Neural cell (in vitro differentiated cells): ENCODE measurements around the gene PROK1. TPM values are rescaled to one million over a fixed set of nuclear protein-coding genes. Genes with fewer than 3 reads are reported as not detected.

Experiments
- H2AFZ ChIP-seq: fragments of 200-600, 300-800 bp; sonication (generic), shearing (Covaris generic); 2 replicates; pipeline ENCODE4 v1.6.0; 2014; ENCODE audit warnings: low read depth, mild to moderate bottlenecking, antibody characterized with exemption, low read length, moderate library complexity
- H3F3A ChIP-seq: fragments of 200-600 bp; shearing (Covaris generic); 2 replicates; pipeline ENCODE4 v1.6.1; 2016; ENCODE audit warnings: mild to moderate bottlenecking, moderate library complexity, mixed read lengths, antibody characterized with exemption, low read length; ENCODE audit not compliant: insufficient read depth, poor library complexity, severe bottlenecking
- H3K27ac ChIP-seq: fragments of 200-600, 300-800 bp; sonication (generic), shearing (Covaris generic); 2 replicates; pipeline ENCODE4 v1.5.1; 2014; ENCODE audit warnings: mild to moderate bottlenecking, low read length, moderate library complexity
- H3K27me3 ChIP-seq: fragments of 300-800, 200-600 bp; sonication (generic), shearing (Covaris generic); 2 replicates; pipeline ENCODE4 v1.6.0; 2014; ENCODE audit warnings: mild to moderate bottlenecking, low read depth, low read length, moderate library complexity; ENCODE audit not compliant: insufficient read depth
- H3K36me3 ChIP-seq: fragments of 300-800, 200-600 bp; sonication (generic), shearing (Covaris generic); 2 replicates; pipeline ENCODE4 v1.5.1; 2014; ENCODE audit warnings: mild to moderate bottlenecking, antibody characterized with exemption, low read length, moderate library complexity; ENCODE audit not compliant: insufficient read depth
- H3K4me2 ChIP-seq: fragments of 300-800, 200-600 bp; sonication (generic), shearing (Covaris generic); 2 replicates; pipeline ENCODE4 v1.6.0; 2014; ENCODE audit warnings: mild to moderate bottlenecking, low read length
- H3K4me3 ChIP-seq: fragments of 300-800, 200-600 bp; sonication (generic), shearing (Covaris generic); 2 replicates; pipeline ENCODE4 v1.5.1; 2014; ENCODE audit warnings: mild to moderate bottlenecking, low read length, moderate library complexity
- H3K79me2 ChIP-seq: fragments of 200-600 bp; shearing (Covaris generic); replicated peaks from 2 replicates; pipeline ENCODE4 v1.6.0; 2014; ENCODE audit warnings: mild to moderate bottlenecking, low read length, moderate library complexity; ENCODE audit not compliant: insufficient read depth
- H3K9ac ChIP-seq: fragments of 300-800, 200-600 bp; sonication (generic), shearing (Covaris generic); 2 replicates; pipeline ENCODE4 v1.6.1; 2016; ENCODE audit warnings: mild to moderate bottlenecking, low read length, mixed read lengths
- H3K9me2 ChIP-seq: fragments of 200-600 bp; shearing (Covaris generic); 2 replicates; pipeline ENCODE4 v1.6.1; 2016; ENCODE audit warnings: mild to moderate bottlenecking, low read length, mixed read lengths; ENCODE audit not compliant: insufficient read depth
- H3K9me3 ChIP-seq: fragments of 200-600, 300-800 bp; sonication (generic), shearing (Covaris generic); 2 replicates; pipeline ENCODE4 v1.6.1; 2016; ENCODE audit warnings: mild to moderate bottlenecking, mixed run types, low read length, moderate library complexity, mixed read lengths
- H4K20me1 ChIP-seq: fragments of 200-600 bp; shearing (Covaris generic); 2 replicates; pipeline ENCODE4 v1.6.1; 2016; ENCODE audit warnings: mild to moderate bottlenecking, mixed run types; ENCODE audit not compliant: insufficient read depth
- EP300 ChIP-seq: fragments of 450-650 bp; conservative IDR thresholded peaks from 2 replicates; pipeline ENCODE4 v1.6.1; 2014; ENCODE audit warnings: antibody characterized with exemption, mild to moderate bottlenecking, moderate library complexity; ENCODE audit not compliant: poor library complexity, severe bottlenecking
- EZH2 ChIP-seq: fragments of 200-600, 300-800 bp; shearing (Covaris generic), sonication (generic); IDR thresholded peaks from 2 replicates; pipeline ENCODE4 v1.6.1; 2014; ENCODE audit warnings: antibody characterized with exemption, low read length, borderline replicate concordance, mild to moderate bottlenecking; ENCODE audit not compliant: insufficient read depth, poor library complexity, severe bottlenecking
- MXI1 ChIP-seq: fragments of 450-650 bp; conservative IDR thresholded peaks from 2 replicates; pipeline ENCODE4 v1.6.1; 2014; ENCODE audit warnings: antibody characterized with exemption, mild to moderate bottlenecking; ENCODE audit not compliant: poor library complexity, severe bottlenecking
- POLR2AphosphoS5 ChIP-seq: IDR thresholded peaks from 2 replicates; pipeline ENCODE4 v1.6.1; 2012
- RAD21 ChIP-seq: fragments of 450-650 bp; conservative IDR thresholded peaks from 2 replicates; pipeline ENCODE4 v1.6.1; 2014; ENCODE audit warnings: antibody characterized with exemption, mild to moderate bottlenecking, moderate library complexity
- SMC3 ChIP-seq: fragments of 450-650 bp; conservative IDR thresholded peaks from 2 replicates; pipeline ENCODE4 v1.6.1; 2014; ENCODE audit warnings: antibody characterized with exemption, mild to moderate bottlenecking, moderate library complexity; ENCODE audit not compliant: poor library complexity
- TAF1 ChIP-seq: IDR thresholded peaks from 2 replicates; pipeline ENCODE4 v1.6.1; 2012; ENCODE audit warnings: low read depth
- polyA plus RNA-seq: library from polyadenylated mRNA; depleted of rRNA; stranded (reverse); fragments of >200 nt; gene quantifications from 2 replicates; pipeline ENCODE4 v1.2.3, GENCODE V29; 2014
- TF ChIP-seq, protein P1 (sequence below): fragments of 450-650 bp; IDR thresholded peaks from 2 replicates; pipeline ENCODE4 v1.5.1; 2014; ENCODE audit warnings: antibody characterized with exemption, mild to moderate bottlenecking, moderate library complexity; ENCODE audit not compliant: poor library complexity, severe bottlenecking
- TF ChIP-seq, protein P2 (sequence below): IDR thresholded peaks from 2 replicates; pipeline ENCODE4 v1.6.1; 2012; ENCODE audit warnings: borderline replicate concordance

The PROK1 gene
- polyA plus RNA-seq, 1 donor from 2014 or later: 0.54 TPM

DNA sequence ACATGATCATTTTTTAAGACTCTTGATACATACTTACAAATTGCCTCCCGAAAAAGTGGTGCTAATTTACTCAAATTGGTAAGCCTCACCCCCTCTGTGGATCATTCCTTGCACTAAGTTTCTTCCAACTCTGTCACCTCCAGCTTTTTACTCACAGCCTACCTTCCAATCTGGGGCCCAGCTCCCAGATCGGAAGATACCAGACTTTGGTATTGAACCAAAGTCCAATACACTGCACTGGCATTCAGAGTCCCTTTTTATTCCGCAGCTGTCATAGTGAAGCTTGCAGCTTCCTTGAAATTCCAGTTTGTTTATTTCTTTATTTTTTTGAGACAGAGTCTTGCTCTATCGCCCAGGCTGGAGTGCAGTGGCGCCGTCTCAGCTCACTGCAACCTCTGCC lies 41.6 kb upstream of the PROK1 start:
- TF ChIP-seq EP300 (no peak), MXI1 (no peak), POLR2AphosphoS5 (no peak)
- TF ChIP-seq, protein P1, sequence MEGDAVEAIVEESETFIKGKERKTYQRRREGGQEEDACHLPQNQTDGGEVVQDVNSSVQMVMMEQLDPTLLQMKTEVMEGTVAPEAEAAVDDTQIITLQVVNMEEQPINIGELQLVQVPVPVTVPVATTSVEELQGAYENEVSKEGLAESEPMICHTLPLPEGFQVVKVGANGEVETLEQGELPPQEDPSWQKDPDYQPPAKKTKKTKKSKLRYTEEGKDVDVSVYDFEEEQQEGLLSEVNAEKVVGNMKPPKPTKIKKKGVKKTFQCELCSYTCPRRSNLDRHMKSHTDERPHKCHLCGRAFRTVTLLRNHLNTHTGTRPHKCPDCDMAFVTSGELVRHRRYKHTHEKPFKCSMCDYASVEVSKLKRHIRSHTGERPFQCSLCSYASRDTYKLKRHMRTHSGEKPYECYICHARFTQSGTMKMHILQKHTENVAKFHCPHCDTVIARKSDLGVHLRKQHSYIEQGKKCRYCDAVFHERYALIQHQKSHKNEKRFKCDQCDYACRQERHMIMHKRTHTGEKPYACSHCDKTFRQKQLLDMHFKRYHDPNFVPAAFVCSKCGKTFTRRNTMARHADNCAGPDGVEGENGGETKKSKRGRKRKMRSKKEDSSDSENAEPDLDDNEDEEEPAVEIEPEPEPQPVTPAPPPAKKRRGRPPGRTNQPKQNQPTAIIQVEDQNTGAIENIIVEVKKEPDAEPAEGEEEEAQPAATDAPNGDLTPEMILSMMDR: no peak
- Histone ChIP-seq H3K9ac (no peak overlapping the region), H3K9me3 (no peaks in the 10 kb centered on the region), H3K9me2 (no peaks in the 10 kb centered on the region), H4K20me1 (no peaks in the 10 kb centered on the region), H3K79me2 (peaks cover 13% of the 10 kb centered on the region), H3F3A (no peaks in the 10 kb centered on the region), H3K27ac (no peak overlapping the region), H3K36me3 (no peaks in the 10 kb centered on the region), H3K4me2 (no peak overlapping the region), H3K27me3 (no peaks in the 10 kb centered on the region), H2AFZ (no peak overlapping the region), H3K4me3 (no peak overlapping the region)

DNA sequence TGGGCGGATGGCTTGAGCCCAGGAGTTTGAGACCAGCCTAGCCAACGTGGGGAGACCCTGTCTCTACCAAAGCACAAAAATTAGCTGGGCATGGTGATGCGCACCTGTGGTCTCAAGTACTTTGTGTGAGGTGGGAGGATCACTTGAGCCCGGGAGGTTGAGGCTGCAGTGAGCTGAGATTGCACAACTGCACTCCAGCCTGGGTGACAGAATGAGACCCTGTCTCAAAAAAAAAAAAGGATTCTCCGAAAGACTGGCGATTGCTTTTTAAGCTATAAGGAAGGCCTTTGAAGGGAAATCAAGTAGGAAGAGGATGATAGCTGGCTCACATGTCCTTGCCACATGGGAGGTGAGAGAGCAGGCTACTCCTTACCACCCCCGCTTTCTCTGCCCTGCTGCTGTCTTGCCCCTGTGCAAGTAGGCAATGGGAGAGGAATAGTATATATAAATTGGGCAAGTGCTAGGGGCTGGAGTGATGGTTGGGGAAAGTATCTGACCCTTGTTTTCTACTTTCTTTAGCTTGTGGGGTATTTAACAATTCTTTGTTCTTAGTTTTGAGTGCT lies 39.7 kb upstream of the PROK1 start:
- H3K27me3 ChIP-seq: no peaks in the 10 kb centered on the region
- no peak overlapping the region for H3K27ac ChIP-seq
- no peak overlapping the region for H2AFZ ChIP-seq
- H3K4me2 ChIP-seq: no peak overlapping the region
- H3K9me3 ChIP-seq: no peaks in the 10 kb centered on the region
- no peak overlapping the region for H3K9ac ChIP-seq
- TF ChIP-seq MXI1 (no peak), SMC3 (no peak), EP300 (no peak), TAF1 (no peak), RAD21 (no peak), EZH2 (no peak), POLR2AphosphoS5 (no peak)
- TF ChIP-seq, protein P1: no peak
- TF ChIP-seq, protein P2, sequence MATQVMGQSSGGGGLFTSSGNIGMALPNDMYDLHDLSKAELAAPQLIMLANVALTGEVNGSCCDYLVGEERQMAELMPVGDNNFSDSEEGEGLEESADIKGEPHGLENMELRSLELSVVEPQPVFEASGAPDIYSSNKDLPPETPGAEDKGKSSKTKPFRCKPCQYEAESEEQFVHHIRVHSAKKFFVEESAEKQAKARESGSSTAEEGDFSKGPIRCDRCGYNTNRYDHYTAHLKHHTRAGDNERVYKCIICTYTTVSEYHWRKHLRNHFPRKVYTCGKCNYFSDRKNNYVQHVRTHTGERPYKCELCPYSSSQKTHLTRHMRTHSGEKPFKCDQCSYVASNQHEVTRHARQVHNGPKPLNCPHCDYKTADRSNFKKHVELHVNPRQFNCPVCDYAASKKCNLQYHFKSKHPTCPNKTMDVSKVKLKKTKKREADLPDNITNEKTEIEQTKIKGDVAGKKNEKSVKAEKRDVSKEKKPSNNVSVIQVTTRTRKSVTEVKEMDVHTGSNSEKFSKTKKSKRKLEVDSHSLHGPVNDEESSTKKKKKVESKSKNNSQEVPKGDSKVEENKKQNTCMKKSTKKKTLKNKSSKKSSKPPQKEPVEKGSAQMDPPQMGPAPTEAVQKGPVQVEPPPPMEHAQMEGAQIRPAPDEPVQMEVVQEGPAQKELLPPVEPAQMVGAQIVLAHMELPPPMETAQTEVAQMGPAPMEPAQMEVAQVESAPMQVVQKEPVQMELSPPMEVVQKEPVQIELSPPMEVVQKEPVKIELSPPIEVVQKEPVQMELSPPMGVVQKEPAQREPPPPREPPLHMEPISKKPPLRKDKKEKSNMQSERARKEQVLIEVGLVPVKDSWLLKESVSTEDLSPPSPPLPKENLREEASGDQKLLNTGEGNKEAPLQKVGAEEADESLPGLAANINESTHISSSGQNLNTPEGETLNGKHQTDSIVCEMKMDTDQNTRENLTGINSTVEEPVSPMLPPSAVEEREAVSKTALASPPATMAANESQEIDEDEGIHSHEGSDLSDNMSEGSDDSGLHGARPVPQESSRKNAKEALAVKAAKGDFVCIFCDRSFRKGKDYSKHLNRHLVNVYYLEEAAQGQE: no peak
- H3K4me3 ChIP-seq: no peak overlapping the region
- no peaks in the 10 kb centered on the region for H4K20me1 ChIP-seq
- H3K36me3 ChIP-seq: no peaks in the 10 kb centered on the region
- H3K79me2 ChIP-seq: peaks cover 9% of the 10 kb centered on the region
- no peaks in the 10 kb centered on the region for H3K9me2 ChIP-seq
- no peaks in the 10 kb centered on the region for H3F3A ChIP-seq
